ENCODE results near the gene PIEZO2. TPM values are rescaled to one million over a fixed set of nuclear protein-coding genes. Genes with fewer than 3 reads are reported as not detected.

PIEZO2 gene
- total and polyA plus RNA-seq, 10 donors = 0.42 to 13.0 (median 8.0) TPM

DNA sequence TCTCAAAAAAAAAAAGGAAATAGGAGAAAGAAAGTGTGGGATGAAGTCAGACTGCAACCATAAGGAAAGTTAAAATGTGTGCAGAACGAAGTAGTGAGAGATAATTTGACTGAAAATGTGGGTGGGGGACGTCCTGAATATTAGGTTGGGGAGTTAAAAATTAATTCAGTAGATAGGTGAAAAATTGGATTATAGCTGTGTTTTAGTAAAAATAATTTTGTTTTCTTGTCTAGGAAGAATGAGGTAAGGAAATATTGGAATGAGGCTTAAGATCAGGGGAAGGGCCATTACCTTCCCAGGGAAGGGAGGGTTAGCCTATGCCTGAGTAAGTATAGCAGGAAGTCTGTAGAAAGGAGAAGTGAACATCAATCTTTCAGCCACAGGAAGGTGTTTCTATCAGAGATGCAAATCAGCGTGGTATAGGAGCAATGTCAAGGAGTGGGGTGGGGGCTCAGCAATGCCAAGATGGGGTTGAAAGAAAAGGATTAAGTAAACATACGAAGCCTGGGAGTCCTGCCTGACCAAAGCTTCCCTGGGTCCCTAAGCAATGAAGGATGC is 250.9 kb downstream of the PIEZO2 start:
- no peak for DNase-seq
- intact Hi-C loops (cut with DNase I; ENCODE audit: low total_unique reads) = no loop called here
- WGBS, 5 donors = 43 to 62% (median 56%) methylated on average over 4 of the region's 4 CpGs

DNA sequence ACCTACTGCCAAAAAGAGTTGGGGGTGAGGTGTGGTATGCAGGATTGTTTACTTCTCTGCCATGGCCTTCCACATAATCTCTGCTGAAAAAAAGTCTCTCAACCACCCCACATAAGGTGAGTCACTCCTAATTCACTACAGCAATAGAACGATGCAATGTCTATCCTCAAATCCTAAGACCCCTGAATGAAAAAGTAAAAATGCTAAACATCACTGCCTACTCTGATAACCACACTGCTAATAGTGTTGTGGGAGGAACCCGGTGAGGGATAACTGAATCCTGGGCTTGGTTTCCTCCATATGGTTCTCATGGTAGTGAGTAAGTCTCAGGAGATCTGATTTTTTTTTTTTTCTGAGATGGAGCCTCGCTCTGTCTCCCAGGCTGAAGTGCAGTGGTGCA is 252.5 kb downstream of the PIEZO2 start:
- intact Hi-C loops (cut with DNase I; ENCODE audit: low total_unique reads) = no loop called here
- 35 to 57% (median 43%) methylated on average over 3 of the region's 3 CpGs for WGBS, 5 donors

More for the DNA sequence above, 250.9 kb downstream of the PIEZO2 start:
- H3K4me3 ChIP-seq = no peak overlapping the region
- H3K27me3 ChIP-seq (replicated peaks in 1 of 7) = peaks cover 0 to 10% (median 0%) of the 10 kb centered on the region in 7 donors
- no peaks in the 10 kb centered on the region for H3K9me3 ChIP-seq
- H3K36me3 ChIP-seq = no peaks in the 10 kb centered on the region
- H3K27ac ChIP-seq = no peak overlapping the region
- H3K4me1 ChIP-seq = no peaks in the 10 kb centered on the region
- TF ChIP-seq POLR2AphosphoS5 (IDR thresholded peaks at IDR 0.05) = no peak
- no peak for TF ChIP-seq POLR2A (IDR thresholded peaks at IDR 0.05)
- TF ChIP-seq, protein P1, sequence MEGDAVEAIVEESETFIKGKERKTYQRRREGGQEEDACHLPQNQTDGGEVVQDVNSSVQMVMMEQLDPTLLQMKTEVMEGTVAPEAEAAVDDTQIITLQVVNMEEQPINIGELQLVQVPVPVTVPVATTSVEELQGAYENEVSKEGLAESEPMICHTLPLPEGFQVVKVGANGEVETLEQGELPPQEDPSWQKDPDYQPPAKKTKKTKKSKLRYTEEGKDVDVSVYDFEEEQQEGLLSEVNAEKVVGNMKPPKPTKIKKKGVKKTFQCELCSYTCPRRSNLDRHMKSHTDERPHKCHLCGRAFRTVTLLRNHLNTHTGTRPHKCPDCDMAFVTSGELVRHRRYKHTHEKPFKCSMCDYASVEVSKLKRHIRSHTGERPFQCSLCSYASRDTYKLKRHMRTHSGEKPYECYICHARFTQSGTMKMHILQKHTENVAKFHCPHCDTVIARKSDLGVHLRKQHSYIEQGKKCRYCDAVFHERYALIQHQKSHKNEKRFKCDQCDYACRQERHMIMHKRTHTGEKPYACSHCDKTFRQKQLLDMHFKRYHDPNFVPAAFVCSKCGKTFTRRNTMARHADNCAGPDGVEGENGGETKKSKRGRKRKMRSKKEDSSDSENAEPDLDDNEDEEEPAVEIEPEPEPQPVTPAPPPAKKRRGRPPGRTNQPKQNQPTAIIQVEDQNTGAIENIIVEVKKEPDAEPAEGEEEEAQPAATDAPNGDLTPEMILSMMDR (IDR thresholded peaks at IDR 0.05 in 8 of 11, conservative IDR thresholded peaks at IDR 0.05 in 3 of 11) = no peak

DNA sequence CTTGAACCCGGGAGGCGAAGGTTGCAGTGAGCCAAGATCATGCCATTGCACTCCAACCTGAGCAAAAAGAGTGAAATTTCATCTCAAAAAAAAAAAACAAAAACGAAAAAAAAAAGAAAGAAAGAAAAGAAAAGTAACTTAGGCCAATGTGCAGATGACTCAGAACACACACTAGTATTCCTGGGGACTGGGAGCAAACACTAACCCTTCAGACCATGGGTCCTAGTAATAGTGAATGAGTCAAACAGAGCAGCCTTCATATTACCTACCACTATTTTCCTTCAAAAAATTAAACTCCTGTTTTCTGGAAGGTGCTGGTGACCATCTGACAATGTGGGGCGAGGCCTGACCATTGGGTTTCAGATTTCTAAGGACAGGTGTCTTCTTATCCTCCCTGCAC is 253.4 kb downstream of the PIEZO2 start:
- Histone ChIP-seq H3K36me3 (no peaks in the 10 kb centered on the region), H3K27me3 (replicated peaks in 1 of 7) (peaks cover 0 to 10% (median 0%) of the 10 kb centered on the region in 7 donors), H3K9me3 (no peaks in the 10 kb centered on the region), H3K27ac (no peak overlapping the region), H3K4me1 (no peaks in the 10 kb centered on the region), H3K4me3 (no peak overlapping the region)
- no peak for DNase-seq
- intact Hi-C loops (cut with DNase I; ENCODE audit: low total_unique reads) = no loop called here
- WGBS, 5 donors = 67 to 91% (median 75%) methylated on average over 4 of the region's 4 CpGs
- TF ChIP-seq, protein P1 (IDR thresholded peaks at IDR 0.05 in 8 of 11, conservative IDR thresholded peaks at IDR 0.05 in 3 of 11) = no peak
- no peak for TF ChIP-seq POLR2A (IDR thresholded peaks at IDR 0.05)
- no peak for TF ChIP-seq POLR2AphosphoS5 (IDR thresholded peaks at IDR 0.05)

More for the DNA sequence above, 252.5 kb downstream of the PIEZO2 start:
- Histone ChIP-seq H3K36me3 (no peaks in the 10 kb centered on the region), H3K27ac (no peak overlapping the region), H3K27me3 (replicated peaks in 1 of 7) (peaks cover 0 to 10% (median 0%) of the 10 kb centered on the region in 7 donors), H3K4me3 (no peak overlapping the region), H3K4me1 (no peaks in the 10 kb centered on the region), H3K9me3 (no peaks in the 10 kb centered on the region)
- TF ChIP-seq POLR2AphosphoS5 (IDR thresholded peaks at IDR 0.05) = no peak
- TF ChIP-seq, protein P1 (IDR thresholded peaks at IDR 0.05 in 8 of 11, conservative IDR thresholded peaks at IDR 0.05 in 3 of 11) = no peak
- TF ChIP-seq POLR2A (IDR thresholded peaks at IDR 0.05) = no peak
- no peak for DNase-seq

DNA sequence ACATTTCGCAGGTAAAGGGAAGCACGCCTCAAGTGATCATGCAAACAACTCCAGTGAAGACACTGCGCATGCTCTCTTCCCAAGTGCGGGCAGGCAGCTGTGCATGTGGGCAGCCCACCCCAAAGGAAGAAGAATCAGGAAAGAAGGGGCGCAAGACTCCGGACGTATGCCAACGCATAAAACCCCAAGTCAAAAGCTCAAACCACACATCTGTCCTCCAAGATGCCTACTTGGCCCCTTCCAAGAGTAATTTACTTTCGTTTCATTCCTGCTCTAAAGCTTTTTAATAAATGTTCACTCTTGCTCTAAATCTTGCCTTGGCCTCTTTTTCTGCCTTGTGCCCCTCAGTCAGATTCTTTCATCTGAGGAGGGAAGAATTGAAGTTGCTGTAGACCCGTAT is 254.9 kb downstream of the PIEZO2 start:
- H3K27me3 ChIP-seq (replicated peaks in 1 of 7) = peaks cover 0 to 10% (median 0%) of the 10 kb centered on the region in 7 donors
- WGBS, 5 donors = 44 to 74% (median 51%) methylated on average over 10 of the region's 10 CpGs
- H3K27ac ChIP-seq = no peak overlapping the region
- intact Hi-C loops (cut with DNase I; ENCODE audit: low total_unique reads) = no loop called here
- H3K4me3 ChIP-seq = no peak overlapping the region
- H3K4me1 ChIP-seq = no peaks in the 10 kb centered on the region
- TF ChIP-seq POLR2AphosphoS5 (IDR thresholded peaks at IDR 0.05) = no peak
- TF ChIP-seq, protein P1 (IDR thresholded peaks at IDR 0.05 in 8 of 11, conservative IDR thresholded peaks at IDR 0.05 in 3 of 11) = no peak
- TF ChIP-seq POLR2A (IDR thresholded peaks at IDR 0.05) = no peak
- H3K36me3 ChIP-seq = no peaks in the 10 kb centered on the region
- no peak for DNase-seq
- H3K9me3 ChIP-seq = no peaks in the 10 kb centered on the region

All from spleen (tissue), 11 donors.